Ascending aorta (tissue), 2 donors: ENCODE results near the gene ZNF575. TPM values are rescaled to one million over a fixed set of nuclear protein-coding genes. Genes with fewer than 3 reads are reported as not detected.
"Not testable (repeated sequence)": the region's sequence is repeated elsewhere in the genome, so short reads cannot be mapped to it uniquely, and the experiment has no call there.

Experiments
- DNase-seq, 2 donors: peaks; one replicate each; pipeline ENCODE4 v3.0.0-alpha.2; 2019; ENCODE audit warnings: low spot score in 2 of 2
- H3K27ac ChIP-seq, 2 donors: fragments of 200-600 bp; sonication (generic); one replicate each; pipeline ENCODE4 v1.5.1; 2016 to 2017; ENCODE audit warnings: mild to moderate bottlenecking in 1 of 2
- H3K27me3 ChIP-seq: fragments of 200-600 bp; sonication (generic); one replicate; pipeline ENCODE4 v1.5.1; 2017
- H3K36me3 ChIP-seq, 2 donors: fragments of 200-600 bp; sonication (generic); one replicate each; pipeline ENCODE4 v1.5.1; 2016
- H3K4me1 ChIP-seq, 2 donors: fragments of 200-600 bp; sonication (generic); one replicate each; pipeline ENCODE4 v1.5.1; 2016 to 2017; ENCODE audit warnings: mild to moderate bottlenecking in 1 of 2
- H3K4me3 ChIP-seq, 2 donors: fragments of 200-600 bp; sonication (generic); one replicate each; pipeline ENCODE4 v1.5.1; 2016 to 2017; ENCODE audit warnings: mild to moderate bottlenecking in 1 of 2
- H3K9me3 ChIP-seq, 2 donors: fragments of 200-600 bp; sonication (generic); one replicate each; pipeline ENCODE4 v1.5.1; 2016
- intact Hi-C: fragments of 100-400 bp; cut with DNase I; formaldehyde crosslinking; loops from one replicate; pipeline ENCODE4 v1.15.1; 2023
- total RNA-seq: library from RNA; depleted of rRNA; stranded (reverse); fragments of >200 nt; gene quantifications from one replicate; pipeline ENCODE4 v1.1.0, GENCODE V29; 2016
- TF ChIP-seq, protein P1 (sequence below), 3 experiments: fragments of 200-600 bp in 2 of 3; fragments of 450-650 bp in 1 of 3; sonication (generic) in 2 of 3; IDR thresholded peaks; one replicate each; pipeline ENCODE4 v1.5.1; 2016 to 2019; ENCODE audit warnings: antibody characterized with exemption in 3 of 3, mild to moderate bottlenecking in 1 of 3, moderate library complexity in 1 of 3

ZNF575 gene
- total RNA-seq, 1 donor from 2014 or later = not detected

DNA sequence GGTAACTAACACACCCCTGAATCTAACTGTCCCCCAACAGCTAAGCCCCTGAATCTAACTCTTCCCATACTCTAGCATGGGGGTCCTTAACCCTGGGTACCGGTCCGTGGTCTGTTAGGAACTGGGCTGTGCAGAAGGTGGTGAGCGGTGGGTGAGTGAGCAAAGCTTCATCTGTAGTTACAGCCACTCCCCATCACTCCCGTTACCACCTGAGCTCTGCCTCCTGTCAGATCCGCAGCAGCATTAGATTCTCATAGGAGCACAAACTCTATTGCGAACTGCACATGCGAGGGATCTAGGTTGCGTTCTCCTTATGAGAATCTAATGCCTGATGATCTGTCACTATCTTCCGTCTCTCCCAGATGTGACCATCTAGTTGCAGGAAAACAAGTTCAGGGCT, 22.3 kb upstream of the ZNF575 start:
- Histone ChIP-seq H3K4me1 (no peaks in the 10 kb centered on the region), H3K27ac (no peak overlapping the region), H3K36me3 (peaks cover 17 to 24% of the 10 kb centered on the region in 2 donors), H3K27me3 (no peaks in the 10 kb centered on the region), H3K9me3 (no peaks in the 10 kb centered on the region), H3K4me3 (no peak overlapping the region)
- intact Hi-C loops = no loop called here
- TF ChIP-seq, protein P1, sequence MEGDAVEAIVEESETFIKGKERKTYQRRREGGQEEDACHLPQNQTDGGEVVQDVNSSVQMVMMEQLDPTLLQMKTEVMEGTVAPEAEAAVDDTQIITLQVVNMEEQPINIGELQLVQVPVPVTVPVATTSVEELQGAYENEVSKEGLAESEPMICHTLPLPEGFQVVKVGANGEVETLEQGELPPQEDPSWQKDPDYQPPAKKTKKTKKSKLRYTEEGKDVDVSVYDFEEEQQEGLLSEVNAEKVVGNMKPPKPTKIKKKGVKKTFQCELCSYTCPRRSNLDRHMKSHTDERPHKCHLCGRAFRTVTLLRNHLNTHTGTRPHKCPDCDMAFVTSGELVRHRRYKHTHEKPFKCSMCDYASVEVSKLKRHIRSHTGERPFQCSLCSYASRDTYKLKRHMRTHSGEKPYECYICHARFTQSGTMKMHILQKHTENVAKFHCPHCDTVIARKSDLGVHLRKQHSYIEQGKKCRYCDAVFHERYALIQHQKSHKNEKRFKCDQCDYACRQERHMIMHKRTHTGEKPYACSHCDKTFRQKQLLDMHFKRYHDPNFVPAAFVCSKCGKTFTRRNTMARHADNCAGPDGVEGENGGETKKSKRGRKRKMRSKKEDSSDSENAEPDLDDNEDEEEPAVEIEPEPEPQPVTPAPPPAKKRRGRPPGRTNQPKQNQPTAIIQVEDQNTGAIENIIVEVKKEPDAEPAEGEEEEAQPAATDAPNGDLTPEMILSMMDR (IDR thresholded peaks at IDR 0.05) = no peak
- DNase-seq = no peak

DNA sequence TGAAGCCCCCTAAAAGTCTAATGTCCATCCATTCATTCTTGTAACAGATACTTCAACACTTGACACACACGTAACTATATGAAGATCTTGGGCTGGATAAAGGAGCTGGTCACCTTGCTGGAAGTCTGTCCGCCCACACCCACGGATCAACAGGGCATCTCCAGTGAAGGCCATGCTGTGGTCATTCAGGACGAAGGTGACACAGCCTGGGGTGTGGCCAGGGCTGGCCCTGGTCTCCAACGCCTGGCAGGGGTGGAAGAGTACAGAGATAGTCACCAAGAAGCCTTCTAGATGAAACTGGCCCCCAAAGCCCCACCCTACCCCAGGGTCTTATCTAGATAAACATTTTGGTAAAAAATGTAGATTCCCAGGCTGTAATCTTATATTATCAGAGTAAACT, 21.7 kb upstream of the ZNF575 start:
- DNase-seq = no peak
- no peak overlapping the region for H3K4me3 ChIP-seq
- H3K9me3 ChIP-seq = no peaks in the 10 kb centered on the region
- TF ChIP-seq, protein P1 (IDR thresholded peaks at IDR 0.05) = no peak
- H3K27ac ChIP-seq = no peak overlapping the region
- intact Hi-C loops = no loop called here
- peaks cover 17 to 24% of the 10 kb centered on the region in 2 donors for H3K36me3 ChIP-seq
- H3K4me1 ChIP-seq = no peaks in the 10 kb centered on the region
- H3K27me3 ChIP-seq = no peaks in the 10 kb centered on the region

DNA sequence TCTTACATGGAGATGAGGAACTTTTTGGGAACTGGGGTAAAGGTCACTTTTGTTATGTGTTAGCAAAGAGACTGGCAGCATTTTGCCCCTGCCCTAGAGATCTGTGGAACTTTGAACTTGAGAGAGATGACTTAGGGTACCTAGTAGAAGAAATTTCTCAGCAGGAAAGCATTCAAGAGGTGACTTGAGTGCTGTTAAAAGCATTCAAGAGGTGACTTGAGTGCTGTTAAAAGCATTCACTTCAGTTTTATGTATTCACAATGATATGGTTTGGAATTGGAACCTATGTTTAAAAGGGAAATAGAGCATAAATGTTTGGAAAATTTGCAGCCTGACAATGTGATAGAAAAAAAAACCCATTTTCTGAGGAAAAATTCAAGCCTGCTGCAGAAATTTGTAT, 20.6 kb upstream of the ZNF575 start:
- H3K27me3 ChIP-seq, H3K4me3 ChIP-seq, H3K9me3 ChIP-seq, DNase-seq, H3K4me1 ChIP-seq, H3K27ac ChIP-seq, intact Hi-C loops: not testable (repeated sequence)
- H3K36me3 ChIP-seq = peaks cover 17 to 24% of the 10 kb centered on the region in 2 donors

DNA sequence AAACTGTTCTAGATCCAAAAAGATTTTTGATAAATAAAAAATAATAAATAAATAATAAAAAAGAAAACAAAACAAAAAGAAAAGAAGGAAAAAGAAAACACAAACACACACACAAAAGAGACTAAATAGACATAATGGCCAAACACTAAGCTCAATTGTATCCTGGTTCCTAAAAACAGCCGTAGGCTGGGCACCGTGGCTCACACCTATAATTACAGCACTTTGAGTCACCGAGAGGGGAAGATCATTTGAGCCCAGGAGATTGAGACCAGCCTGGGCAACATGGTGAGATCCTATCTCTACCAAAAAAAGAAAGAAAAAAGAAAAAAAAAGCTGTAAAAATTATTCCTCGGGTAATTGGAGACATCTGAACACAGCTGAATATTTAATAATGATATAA, 14.9 kb upstream of the ZNF575 start:
- H3K36me3 ChIP-seq = peaks cover 0 to 5% of the 10 kb centered on the region in 2 donors
- no peak overlapping the region for H3K27ac ChIP-seq
- TF ChIP-seq, protein P1 (IDR thresholded peaks at IDR 0.05) = no peak
- H3K4me1 ChIP-seq = no peaks in the 10 kb centered on the region
- no peaks in the 10 kb centered on the region for H3K9me3 ChIP-seq
- intact Hi-C loops = no loop called here
- no peak overlapping the region for H3K4me3 ChIP-seq
- no peaks in the 10 kb centered on the region for H3K27me3 ChIP-seq
- no peak for DNase-seq

DNA sequence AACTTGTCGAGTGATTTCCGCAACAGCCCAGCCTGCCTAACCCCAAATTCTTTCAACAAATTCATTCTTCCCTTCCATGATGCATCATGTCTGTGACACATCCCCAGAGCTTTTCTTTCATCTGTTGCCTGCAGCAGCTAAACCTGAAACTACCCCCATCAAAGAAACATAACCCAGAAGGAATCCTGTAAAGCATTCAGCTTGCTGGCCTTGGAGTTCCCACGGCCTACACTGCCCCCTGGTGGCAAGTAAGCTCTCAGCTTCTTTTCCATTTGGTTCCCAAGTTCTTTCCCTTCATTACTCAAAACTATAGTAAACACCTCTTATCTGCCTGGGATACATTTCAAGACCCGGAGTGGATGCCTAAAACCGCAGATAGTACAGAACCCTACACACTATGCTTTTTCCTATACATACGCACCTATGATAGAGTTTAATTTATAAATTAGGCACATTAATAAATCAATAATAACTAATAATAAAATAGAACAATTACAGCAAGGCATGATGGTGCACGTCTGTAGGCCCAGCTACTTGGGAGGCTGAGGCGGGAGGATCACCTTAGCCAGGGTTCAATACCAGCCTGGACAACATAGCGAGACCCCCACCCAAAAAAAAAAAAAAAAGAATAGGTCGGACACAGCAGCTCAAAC, 13.4 kb upstream of the ZNF575 start:
- Histone ChIP-seq H3K27me3 (no peaks in the 10 kb centered on the region), H3K4me1 (peaks cover 0 to under 1% of the 10 kb centered on the region in 2 donors), H3K36me3 (peaks cover 0 to 5% of the 10 kb centered on the region in 2 donors), H3K9me3 (no peaks in the 10 kb centered on the region), H3K27ac (no peak overlapping the region), H3K4me3 (no peak overlapping the region)
- TF ChIP-seq, protein P1 (IDR thresholded peaks at IDR 0.05) = peak; percentile 75 to 89 (median 85)
- DNase-seq = peak in 1 of 2 donors; percentile 83
- intact Hi-C loops = loop anchor here (1.0 kb wide), 1 partner anchor 72 kb away; no protein-coding TSS in a partner anchor

DNA sequence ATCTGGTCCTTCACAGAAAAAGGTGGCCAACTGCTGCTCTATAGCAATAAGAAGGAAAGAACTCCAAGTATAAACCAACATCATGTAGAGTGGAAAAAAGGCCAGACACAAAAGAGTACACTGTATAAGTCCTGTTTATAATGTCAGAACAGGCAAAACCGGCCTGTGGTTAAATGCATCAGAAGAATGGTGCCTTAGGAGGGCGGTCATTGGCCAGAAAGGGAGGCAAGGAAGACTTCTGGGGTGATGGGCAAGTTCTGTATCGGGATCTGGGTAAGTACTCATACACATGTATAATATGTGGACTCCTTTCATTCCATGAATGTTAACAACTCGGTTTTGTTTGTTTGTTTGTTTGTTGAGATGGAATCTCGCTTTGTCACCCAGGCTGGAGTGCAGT, 10.1 kb upstream of the ZNF575 start:
- no peak overlapping the region for H3K27ac ChIP-seq
- peaks cover 0 to 5% of the 10 kb centered on the region in 2 donors for H3K36me3 ChIP-seq
- H3K4me1 ChIP-seq = peaks cover 12 to 16% of the 10 kb centered on the region in 2 donors
- no peak for DNase-seq
- no peaks in the 10 kb centered on the region for H3K27me3 ChIP-seq
- no peaks in the 10 kb centered on the region for H3K9me3 ChIP-seq
- intact Hi-C loops = no loop called here
- TF ChIP-seq, protein P1 (IDR thresholded peaks at IDR 0.05) = no peak
- no peak overlapping the region for H3K4me3 ChIP-seq

DNA sequence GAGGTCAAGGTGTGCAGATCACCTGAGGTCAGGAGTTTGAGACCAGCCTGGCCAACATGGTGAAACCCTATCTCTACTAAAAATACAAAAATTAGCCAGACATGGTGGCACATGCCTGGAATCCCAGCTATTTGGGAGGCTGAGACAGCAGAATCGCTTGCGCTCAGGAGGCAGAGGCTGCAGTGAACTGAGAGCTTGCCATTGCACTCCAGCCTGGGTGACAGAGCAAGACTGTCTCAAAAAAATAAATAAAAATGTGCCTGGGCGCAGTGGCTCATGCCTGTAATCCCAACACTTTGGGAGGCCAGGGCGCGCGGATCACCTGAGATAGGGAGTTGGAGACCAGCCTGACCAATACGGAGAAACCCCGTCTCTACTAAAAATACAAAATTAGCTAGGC, 9.3 kb upstream of the ZNF575 start:
- H3K4me3 ChIP-seq, DNase-seq, H3K27ac ChIP-seq, H3K36me3 ChIP-seq, intact Hi-C loops, H3K9me3 ChIP-seq, H3K27me3 ChIP-seq: not testable (repeated sequence)
- H3K4me1 ChIP-seq = peaks cover 12 to 16% of the 10 kb centered on the region in 2 donors
